ENCODE measurements around the gene CCDC195. TPM values are rescaled to one million over a fixed set of nuclear protein-coding genes. Genes with fewer than 3 reads are reported as not detected.

CCDC195 gene
- polyA plus RNA-seq, 1 donor (not counting 4 experiments of a cell fraction or from before 2014, with no cell fraction given): not detected

GRCh38 chr2:224658780-224659405 is 57.3 kb downstream of the CCDC195 start:
- Histone ChIP-seq H3K9me3 (ENCODE audit: control insufficient read depth, low read depth, low read length) (no peaks in the 10 kb centered on the region), H3K36me3 (ENCODE audit: control insufficient read depth in 2 of 2, extremely low read depth in 1 of 2, insufficient read depth in 2 of 2, low read length in 2 of 2) (no peaks in the 10 kb centered on the region), H3K4me3 (ENCODE audit: control insufficient read depth in 2 of 3, extremely low read depth in 1 of 3, insufficient read depth in 2 of 3, low read depth in 1 of 3, low read length in 3 of 3) (no peak overlapping the region), H3K27ac (ENCODE audit: control insufficient read depth, insufficient read depth, low read length) (no peak overlapping the region), H4K20me1 (ENCODE audit: control insufficient read depth, extremely low read depth, insufficient read depth, low read length) (no peaks in the 10 kb centered on the region), H3K9me1 (ENCODE audit: control insufficient read depth, extremely low read depth, insufficient read depth, low read length) (no peaks in the 10 kb centered on the region), H3K4me1 (ENCODE audit: control insufficient read depth, extremely low read depth, insufficient read depth, low read length) (no peaks in the 10 kb centered on the region), H3K27me3 (ENCODE audit: control insufficient read depth, extremely low read depth, insufficient read depth, low read length) (no peaks in the 10 kb centered on the region), H2AFZ (ENCODE audit: control insufficient read depth, low read length) (no peak overlapping the region), H3K79me2 (ENCODE audit: control insufficient read depth, insufficient read depth, low read length) (no peaks in the 10 kb centered on the region), H3K9ac (ENCODE audit: control insufficient read depth, extremely low read depth, insufficient read depth, low read length) (no peak overlapping the region), H3K4me2 (ENCODE audit: control insufficient read depth, extremely low read depth, insufficient read depth, low read depth, low read length) (no peak overlapping the region)
- dilution Hi-C loops (cut with MboI; ENCODE audit: extremely low pct_ligation_motif_present, low sequenced_read_pairs): no loop called here
- DNase-seq (ENCODE audit: low read depth, low spot score): no peak
- no peak for TF ChIP-seq EZH2 (IDR thresholded peaks at IDR 0.05; ENCODE audit: low read length)
- TF ChIP-seq CTCF (optimal IDR thresholded peaks at IDR 0.05 in 1 of 3, IDR thresholded peaks at IDR 0.05 in 1 of 3, conservative IDR thresholded peaks at IDR 0.05 in 1 of 3; ENCODE audit: extremely low read depth in 1 of 3, insufficient read depth in 2 of 3, low read length in 3 of 3): no peak
- FAIRE-seq: no peak

- Histone ChIP-seq H3K9me3 (ENCODE audit: control insufficient read depth, low read depth, low read length) (no peaks in the 10 kb centered on the region), H3K4me3 (ENCODE audit: control insufficient read depth in 2 of 3, extremely low read depth in 1 of 3, insufficient read depth in 2 of 3, low read depth in 1 of 3, low read length in 3 of 3) (no peak overlapping the region), H2AFZ (ENCODE audit: control insufficient read depth, low read length) (no peak overlapping the region), H3K27ac (ENCODE audit: control insufficient read depth, insufficient read depth, low read length) (no peak overlapping the region), H3K9ac (ENCODE audit: control insufficient read depth, extremely low read depth, insufficient read depth, low read length) (no peak overlapping the region), H4K20me1 (ENCODE audit: control insufficient read depth, extremely low read depth, insufficient read depth, low read length) (no peaks in the 10 kb centered on the region), H3K9me1 (ENCODE audit: control insufficient read depth, extremely low read depth, insufficient read depth, low read length) (no peaks in the 10 kb centered on the region), H3K27me3 (ENCODE audit: control insufficient read depth, extremely low read depth, insufficient read depth, low read length) (no peaks in the 10 kb centered on the region), H3K36me3 (ENCODE audit: control insufficient read depth in 2 of 2, extremely low read depth in 1 of 2, insufficient read depth in 2 of 2, low read length in 2 of 2) (no peaks in the 10 kb centered on the region), H3K4me1 (ENCODE audit: control insufficient read depth, extremely low read depth, insufficient read depth, low read length) (no peaks in the 10 kb centered on the region), H3K4me2 (ENCODE audit: control insufficient read depth, extremely low read depth, insufficient read depth, low read depth, low read length) (no peak overlapping the region), H3K79me2 (ENCODE audit: control insufficient read depth, insufficient read depth, low read length) (no peaks in the 10 kb centered on the region)
- dilution Hi-C loops (cut with MboI; ENCODE audit: extremely low pct_ligation_motif_present, low sequenced_read_pairs): no loop called here
- DNase-seq (ENCODE audit: low read depth, low spot score) (no peak), FAIRE-seq (no peak)
- no peak for TF ChIP-seq CTCF (optimal IDR thresholded peaks at IDR 0.05 in 1 of 3, IDR thresholded peaks at IDR 0.05 in 1 of 3, conservative IDR thresholded peaks at IDR 0.05 in 1 of 3; ENCODE audit: extremely low read depth in 1 of 3, insufficient read depth in 2 of 3, low read length in 3 of 3)
- TF ChIP-seq EZH2 (IDR thresholded peaks at IDR 0.05; ENCODE audit: low read length): no peak
Measured at GRCh38 chr2:224657349-224657748, 58.8 kb downstream of the CCDC195 start.
